Hepatocyte (in vitro differentiated cells): ENCODE results near the gene CSNK2A1.

Experiments
- CTCF ChIP-seq: fragments of 200-600 bp; sonication (generic); IDR thresholded peaks from 2 replicates; pipeline ENCODE4 v1.5.1; 2016; ENCODE audit warnings: antibody characterized with exemption, mild to moderate bottlenecking; ENCODE audit not compliant: poor library complexity
- EZH2 ChIP-seq: fragments of 200-600 bp; sonication (generic); IDR thresholded peaks from 2 replicates; pipeline ENCODE4 v1.6.1; 2016; ENCODE audit warnings: antibody characterized with exemption, mild to moderate bottlenecking, borderline replicate concordance
- EZH2phosphoT487 ChIP-seq: fragments of 200-600 bp; sonication (generic); IDR thresholded peaks from one replicate; pipeline ENCODE4 v1.6.1; 2018; ENCODE audit warnings: antibody characterized with exemption, mild to moderate bottlenecking, low read depth, moderate library complexity; ENCODE audit not compliant: unreplicated experiment, severe bottlenecking

GRCh38 chr20:487655-488054, 55.9 kb downstream of the CSNK2A1 start:
- TF ChIP-seq CTCF: no peak
- TF ChIP-seq EZH2: no peak
- TF ChIP-seq EZH2phosphoT487: no peak
